NT2/D1 (cell line): ENCODE results near the gene MRPL58.
"Not testable (repeated sequence)": the region's sequence is repeated elsewhere in the genome, so short reads cannot be mapped to it uniquely, and the experiment has no call there.

Source experiments
- DNase-seq: peaks from one replicate; pipeline ENCODE4 v3.0.0-alpha.2; 2011; ENCODE audit warnings: low read depth, low spot score
- H3K27me3 ChIP-seq: 2 replicates; pipeline ENCODE4 v1.6.0; 2011; ENCODE audit warnings: mild to moderate bottlenecking; ENCODE audit not compliant: insufficient read length, insufficient read depth
- H3K36me3 ChIP-seq: 2 replicates; pipeline ENCODE4 v1.6.1; 2011; ENCODE audit warnings: mild to moderate bottlenecking, low read length, mixed read lengths; ENCODE audit not compliant: insufficient read depth, insufficient read length
- H3K4me1 ChIP-seq: 2 replicates; pipeline ENCODE4 v1.5.1; 2011; ENCODE audit not compliant: insufficient read depth, insufficient read length
- H3K4me3 ChIP-seq: 2 replicates; pipeline ENCODE4 v1.5.1; 2011; ENCODE audit warnings: low read depth; ENCODE audit not compliant: insufficient read length
- H3K9ac ChIP-seq: 2 replicates; pipeline ENCODE4 v1.6.0; 2011; ENCODE audit warnings: low read depth; ENCODE audit not compliant: insufficient read length
- H3K9me3 ChIP-seq: 2 replicates; pipeline ENCODE4 v1.5.1; 2011; ENCODE audit warnings: mild to moderate bottlenecking, low read length; ENCODE audit not compliant: insufficient read depth
- SUZ12 ChIP-seq: IDR thresholded peaks from 2 replicates; pipeline ENCODE4 v1.6.1; 2011; ENCODE audit not compliant: insufficient read length, insufficient read depth; ENCODE audit errors: extremely low read depth
- YY1 ChIP-seq: IDR thresholded peaks from 2 replicates; pipeline ENCODE4 v1.6.1; 2011; ENCODE audit not compliant: insufficient read length, insufficient read depth
- ZNF274 ChIP-seq: IDR thresholded peaks from 2 replicates; pipeline ENCODE4 v1.6.1; 2011; ENCODE audit warnings: mild to moderate bottlenecking, low read depth, low read length

Gene MRPL58

GRCh38 chr17:75001915-75002843 lies 10.3 kb upstream of the MRPL58 start:
- peaks cover 68% of the 10 kb centered on the region for H3K36me3 ChIP-seq
- no peak overlapping the region for H3K4me3 ChIP-seq
- H3K9me3 ChIP-seq: no peaks in the 10 kb centered on the region
- H3K27me3 ChIP-seq: no peaks in the 10 kb centered on the region
- TF ChIP-seq YY1 (no peak), SUZ12 (no peak), ZNF274 (no peak)
- no peak overlapping the region for H3K9ac ChIP-seq
- DNase-seq: no peak
- no peaks in the 10 kb centered on the region for H3K4me1 ChIP-seq

GRCh38 chr17:75003070-75003956 lies 9.2 kb upstream of the MRPL58 start:
- no peak for TF ChIP-seq ZNF274
- no peak for TF ChIP-seq YY1
- TF ChIP-seq SUZ12: no peak
- Histone ChIP-seq H3K4me3 (no peak overlapping the region), H3K27me3 (no peaks in the 10 kb centered on the region), H3K9ac (no peak overlapping the region), H3K4me1 (no peaks in the 10 kb centered on the region), H3K36me3 (peaks cover 68% of the 10 kb centered on the region), H3K9me3 (no peaks in the 10 kb centered on the region)
- no peak for DNase-seq

GRCh38 chr17:75003957-75004355 lies 8.5 kb upstream of the MRPL58 start:
- no peaks in the 10 kb centered on the region for H3K4me1 ChIP-seq
- no peak overlapping the region for H3K9ac ChIP-seq
- H3K27me3 ChIP-seq: no peaks in the 10 kb centered on the region
- no peak overlapping the region for H3K4me3 ChIP-seq
- TF ChIP-seq ZNF274: no peak
- no peak for TF ChIP-seq YY1
- TF ChIP-seq SUZ12: no peak
- peaks cover 66% of the 10 kb centered on the region for H3K36me3 ChIP-seq
- H3K9me3 ChIP-seq: no peaks in the 10 kb centered on the region
- DNase-seq: no peak

- TF ChIP-seq ZNF274 (no peak), YY1 (no peak), SUZ12 (no peak)
- H3K9me3 ChIP-seq: no peaks in the 10 kb centered on the region
- H3K4me1 ChIP-seq: no peaks in the 10 kb centered on the region
- DNase-seq: no peak
- no peaks in the 10 kb centered on the region for H3K27me3 ChIP-seq
- no peak overlapping the region for H3K9ac ChIP-seq
- H3K4me3 ChIP-seq: no peak overlapping the region
- H3K36me3 ChIP-seq: peaks cover 63% of the 10 kb centered on the region
Observed at GRCh38 chr17:75004371-75004770, 8.1 kb upstream of the MRPL58 start.

GRCh38 chr17:75005291-75005690 lies 7.2 kb upstream of the MRPL58 start:
- Histone ChIP-seq H3K9ac (no peak overlapping the region), H3K9me3 (no peaks in the 10 kb centered on the region), H3K27me3 (no peaks in the 10 kb centered on the region), H3K36me3 (peaks cover 56% of the 10 kb centered on the region), H3K4me1 (no peaks in the 10 kb centered on the region), H3K4me3 (no peak overlapping the region)
- no peak for DNase-seq
- TF ChIP-seq ZNF274 (no peak), SUZ12 (no peak), YY1 (no peak)

- H3K9ac ChIP-seq, DNase-seq, H3K27me3 ChIP-seq, H3K4me1 ChIP-seq, H3K9me3 ChIP-seq, H3K4me3 ChIP-seq: not testable (repeated sequence)
- H3K36me3 ChIP-seq: peaks cover 55% of the 10 kb centered on the region
Observed at GRCh38 chr17:75006084-75006483, 6.4 kb upstream of the MRPL58 start.

- no peaks in the 10 kb centered on the region for H3K4me1 ChIP-seq
- H3K36me3 ChIP-seq: peaks cover 50% of the 10 kb centered on the region
- H3K27me3 ChIP-seq: no peaks in the 10 kb centered on the region
- no peak for TF ChIP-seq SUZ12
- no peak for TF ChIP-seq ZNF274
- TF ChIP-seq YY1: no peak
- H3K9me3 ChIP-seq: no peaks in the 10 kb centered on the region
- DNase-seq: no peak
- H3K9ac ChIP-seq: no peak overlapping the region
- no peak overlapping the region for H3K4me3 ChIP-seq
Observed at GRCh38 chr17:75006653-75007052, 5.8 kb upstream of the MRPL58 start.
